Mononuclear cell (primary cell): Measurements from ENCODE around the gene CDH18. TPM values are rescaled to one million over a fixed set of nuclear protein-coding genes. Genes with fewer than 3 reads are reported as not detected.
"Not testable (repeated sequence)": the region's sequence is repeated elsewhere in the genome, so short reads cannot be mapped to it uniquely, and the experiment has no call there.

Experiments used
- H3K27me3 ChIP-seq: 2 replicates; pipeline ENCODE4 v1.6.0; 2011; ENCODE audit warnings: low read length, control low read depth; ENCODE audit not compliant: insufficient read depth
- H3K4me1 ChIP-seq: 2 replicates; pipeline ENCODE4 v1.5.1; 2011; ENCODE audit warnings: mild to moderate bottlenecking, low read length, control low read depth; ENCODE audit not compliant: insufficient read depth
- H3K4me3 ChIP-seq: 2 replicates; pipeline ENCODE4 v1.5.1; 2011; ENCODE audit warnings: mild to moderate bottlenecking, low read length, moderate library complexity
- H3K9me3 ChIP-seq: 2 replicates; pipeline ENCODE4 v1.5.1; 2011; ENCODE audit warnings: low read depth, mild to moderate bottlenecking, control low read depth, low read length
- total RNA-seq: library from RNA; depleted of rRNA; stranded (reverse); fragments of >200 nt; gene quantifications from one replicate; pipeline ENCODE4 v1.2.3, GENCODE V29; 2012

Gene CDH18
- total RNA-seq, 1 donor, result not detected

- Histone ChIP-seq H3K9me3 (no peaks in the 10 kb centered on the region), H3K27me3 (no peaks in the 10 kb centered on the region), H3K4me1 (no peaks in the 10 kb centered on the region), H3K4me3 (no peak overlapping the region)
These were observed 129.0 kb downstream of the CDH18 start for GRCh38 chr5:19859020-19859419.

GRCh38 chr5:19855931-19856330 is 132.1 kb downstream of the CDH18 start:
- H3K4me1 ChIP-seq, result no peaks in the 10 kb centered on the region
- peaks cover 5% of the 10 kb centered on the region for H3K9me3 ChIP-seq
- H3K4me3 ChIP-seq, result no peak overlapping the region
- no peaks in the 10 kb centered on the region for H3K27me3 ChIP-seq

- Histone ChIP-seq H3K9me3 (peaks cover 5% of the 10 kb centered on the region), H3K27me3 (no peaks in the 10 kb centered on the region), H3K4me3 (no peak overlapping the region), H3K4me1 (no peaks in the 10 kb centered on the region)
These were observed 132.5 kb downstream of the CDH18 start for GRCh38 chr5:19855453-19855852.

GRCh38 chr5:19855031-19855430 is 133.0 kb downstream of the CDH18 start:
- Histone ChIP-seq H3K27me3 (no peaks in the 10 kb centered on the region), H3K9me3 (peaks cover 5% of the 10 kb centered on the region), H3K4me1 (no peaks in the 10 kb centered on the region), H3K4me3 (no peak overlapping the region)

- Histone ChIP-seq H3K4me1 (no peaks in the 10 kb centered on the region), H3K27me3 (no peaks in the 10 kb centered on the region), H3K4me3 (no peak overlapping the region), H3K9me3 (peaks cover 5% of the 10 kb centered on the region)
These were observed 134.3 kb downstream of the CDH18 start for GRCh38 chr5:19853616-19854240.

- no peaks in the 10 kb centered on the region for H3K9me3 ChIP-seq
- H3K27me3 ChIP-seq, result no peaks in the 10 kb centered on the region
- H3K4me3 ChIP-seq, result no peak overlapping the region
- H3K4me1 ChIP-seq, result no peaks in the 10 kb centered on the region
These were observed 150.3 kb downstream of the CDH18 start for GRCh38 chr5:19837536-19838174.

- Histone ChIP-seq H3K4me1 (no peaks in the 10 kb centered on the region), H3K9me3 (no peaks in the 10 kb centered on the region), H3K4me3 (no peak overlapping the region), H3K27me3 (no peaks in the 10 kb centered on the region)
These were observed 152.6 kb downstream of the CDH18 start for GRCh38 chr5:19835442-19835841.

- H3K9me3 ChIP-seq, H3K4me1 ChIP-seq, H3K4me3 ChIP-seq, H3K27me3 ChIP-seq: not testable (repeated sequence)
These were observed 175.3 kb downstream of the CDH18 start for GRCh38 chr5:19812720-19813119.

- Histone ChIP-seq H3K4me1 (no peaks in the 10 kb centered on the region), H3K4me3 (no peak overlapping the region), H3K9me3 (no peaks in the 10 kb centered on the region), H3K27me3 (no peaks in the 10 kb centered on the region)
These were observed 181.2 kb downstream of the CDH18 start for GRCh38 chr5:19806756-19807155.

- no peaks in the 10 kb centered on the region for H3K27me3 ChIP-seq
- H3K4me1 ChIP-seq, result no peaks in the 10 kb centered on the region
- H3K9me3 ChIP-seq, result no peaks in the 10 kb centered on the region
- no peak overlapping the region for H3K4me3 ChIP-seq
These were observed 185.3 kb downstream of the CDH18 start for GRCh38 chr5:19802686-19803085.

GRCh38 chr5:19795218-19795617 is 192.8 kb downstream of the CDH18 start:
- Histone ChIP-seq H3K4me1 (no peaks in the 10 kb centered on the region), H3K4me3 (no peak overlapping the region)

GRCh38 chr5:19790829-19791466 is 197.1 kb downstream of the CDH18 start:
- no peaks in the 10 kb centered on the region for H3K4me1 ChIP-seq
- H3K4me3 ChIP-seq, result no peak overlapping the region
- no peaks in the 10 kb centered on the region for H3K27me3 ChIP-seq
- no peaks in the 10 kb centered on the region for H3K9me3 ChIP-seq

More at GRCh38 chr5:19795218-19795617, 192.8 kb downstream of the CDH18 start:
- Histone ChIP-seq H3K9me3 (no peaks in the 10 kb centered on the region), H3K27me3 (no peaks in the 10 kb centered on the region)

- no peaks in the 10 kb centered on the region for H3K9me3 ChIP-seq
- H3K4me3 ChIP-seq, result no peak overlapping the region
- H3K4me1 ChIP-seq, result no peaks in the 10 kb centered on the region
- H3K27me3 ChIP-seq, result no peaks in the 10 kb centered on the region
These were observed 205.4 kb downstream of the CDH18 start for GRCh38 chr5:19782566-19782965.

GRCh38 chr5:19777363-19777762 is 210.6 kb downstream of the CDH18 start:
- Histone ChIP-seq H3K9me3 (no peaks in the 10 kb centered on the region), H3K27me3 (no peaks in the 10 kb centered on the region), H3K4me3 (no peak overlapping the region), H3K4me1 (no peaks in the 10 kb centered on the region)

- H3K4me1 ChIP-seq, H3K27me3 ChIP-seq: not testable (repeated sequence)
These were observed 211.1 kb downstream of the CDH18 start for GRCh38 chr5:19776886-19777285.

More at GRCh38 chr5:19776886-19777285, 211.1 kb downstream of the CDH18 start:
- not testable (repeated sequence) for H3K4me3 ChIP-seq, H3K9me3 ChIP-seq
